HG03103 (cell line): ENCODE results near the gene ZCCHC17.
"Not testable (repeated sequence)": the region's sequence is repeated elsewhere in the genome, so short reads cannot be mapped to it uniquely, and the experiment has no call there.

Experiments used
- ATAC-seq: cut with Tn5 transposase; IDR thresholded peaks from one replicate; pipeline ENCODE4 v1.9.1; 2021; ENCODE audit warnings: low read depth; ENCODE audit not compliant: unreplicated experiment

ZCCHC17 gene

DNA sequence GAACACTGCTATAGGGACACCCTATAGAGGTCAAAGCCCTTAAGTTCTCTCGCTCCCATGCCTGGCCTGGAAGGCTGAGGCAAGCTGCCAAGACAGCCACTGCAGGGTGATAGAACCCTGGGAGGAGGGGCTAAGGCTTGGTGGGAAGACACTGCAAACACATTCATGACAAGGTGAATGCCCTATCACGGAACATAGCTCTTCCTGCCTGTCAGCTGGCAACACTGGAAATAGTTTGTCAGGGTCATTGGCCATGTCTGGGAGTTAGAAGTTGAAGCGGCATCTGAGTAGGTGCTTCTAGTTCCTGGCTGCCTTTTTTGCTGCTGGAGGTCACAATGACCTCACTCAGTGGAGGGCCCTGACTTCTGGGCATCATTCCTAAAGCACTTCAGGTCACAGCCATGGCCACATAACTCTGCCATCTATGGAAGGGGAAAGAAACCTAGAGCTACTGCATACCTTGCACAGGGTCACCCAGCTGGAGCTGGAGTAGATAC lies 71.8 kb downstream of the ZCCHC17 start:
- no peak for ATAC-seq

GRCh38 chr1:31370021-31370420 lies 73.2 kb downstream of the ZCCHC17 start:
- no peak for ATAC-seq

DNA sequence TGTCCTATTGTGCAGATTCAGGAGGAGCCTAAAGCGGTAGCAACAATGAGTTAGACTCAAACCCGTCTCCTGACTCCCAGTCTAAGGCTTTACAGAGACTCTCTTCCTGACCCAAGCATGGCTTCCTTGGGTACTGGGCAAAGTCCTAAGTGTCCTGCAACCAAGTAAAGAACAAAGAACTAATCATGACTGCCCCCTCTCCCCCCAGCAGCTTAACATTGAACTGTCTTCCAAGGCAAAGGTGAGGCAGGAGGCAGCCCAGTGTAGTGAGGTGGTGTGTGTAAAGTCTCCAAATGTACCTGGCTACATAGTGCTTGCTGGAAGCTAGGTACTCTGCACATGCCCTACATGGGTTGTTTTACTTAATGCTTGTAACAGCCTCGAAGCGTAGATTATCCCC lies 73.7 kb downstream of the ZCCHC17 start:
- ATAC-seq: no peak

DNA sequence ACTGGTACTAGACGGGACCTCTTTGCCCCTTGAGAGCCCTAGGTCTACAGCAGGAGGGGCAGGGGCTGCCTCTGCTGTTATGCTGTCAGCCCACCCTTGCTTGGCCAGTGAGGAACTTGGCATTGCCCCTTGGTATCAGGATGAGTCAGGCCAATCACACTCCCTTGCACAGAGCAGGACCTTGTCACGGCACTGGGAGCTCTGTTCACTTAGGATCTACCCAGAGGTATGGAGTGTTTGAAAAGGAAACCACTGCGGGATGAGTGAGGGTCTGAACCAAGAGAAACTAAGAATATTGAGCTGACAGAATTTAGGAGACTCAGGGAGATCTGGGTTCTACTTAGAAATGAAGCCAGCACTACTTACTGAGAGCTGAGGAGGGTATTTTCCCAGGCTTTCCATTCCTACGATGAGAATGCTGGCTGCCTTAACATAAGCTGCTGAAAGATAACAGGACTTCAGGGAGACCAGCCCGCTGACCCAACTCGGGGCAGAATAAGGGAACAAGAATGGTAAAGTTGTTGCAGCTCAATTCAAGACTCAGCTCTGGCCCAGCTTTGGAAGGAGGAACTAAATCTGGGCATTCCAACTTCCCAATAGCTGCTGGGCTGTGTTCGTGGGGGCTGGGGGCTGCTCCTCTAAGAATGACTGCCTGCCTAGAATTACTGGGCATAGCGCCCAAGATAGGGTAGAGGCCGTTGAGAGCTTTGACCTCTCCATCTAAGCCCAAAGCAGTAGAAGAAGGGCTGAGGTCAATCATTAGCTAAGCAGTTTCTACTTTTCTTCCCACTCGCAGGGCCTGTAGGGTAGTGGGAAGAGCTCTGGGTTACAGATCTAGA lies 74.5 kb downstream of the ZCCHC17 start:
- no peak for ATAC-seq

DNA sequence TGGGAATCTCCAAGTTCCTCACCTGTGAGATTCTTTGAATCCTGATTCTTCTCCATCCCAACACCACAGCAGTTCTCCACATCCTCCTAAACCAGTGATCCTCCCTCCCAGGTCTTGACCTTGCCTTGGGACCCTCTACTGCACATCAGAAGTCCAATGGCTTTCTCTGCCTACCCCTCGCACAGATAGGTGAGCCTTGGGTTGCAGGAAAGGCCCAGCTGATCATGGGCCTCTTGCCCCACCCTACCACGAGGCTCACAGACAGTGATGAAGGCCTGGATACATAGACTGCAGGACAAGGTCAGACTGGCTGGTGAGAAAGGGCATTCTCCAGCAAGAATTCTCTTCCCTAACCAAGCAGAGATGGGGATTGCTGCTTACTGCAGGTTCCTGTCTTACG lies 75.2 kb downstream of the ZCCHC17 start:
- ATAC-seq: no peak

DNA sequence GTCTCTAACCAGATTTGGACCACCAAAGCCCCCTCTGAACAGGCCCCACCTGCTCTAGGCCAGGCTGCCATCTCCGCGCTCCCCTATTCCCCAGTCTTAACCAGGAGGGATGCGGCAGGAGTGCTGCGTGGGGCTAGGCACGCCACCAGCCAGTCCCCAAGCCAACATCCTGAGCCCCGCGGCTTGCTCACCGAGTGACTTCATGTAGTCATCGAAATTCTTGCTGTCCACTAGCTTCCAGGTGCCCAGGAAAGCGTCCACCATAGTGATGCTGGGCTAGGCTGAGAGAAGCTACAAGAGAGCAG lies 75.9 kb downstream of the ZCCHC17 start:
- ATAC-seq: no peak

GRCh38 chr1:31373056-31373896 lies 76.4 kb downstream of the ZCCHC17 start, which contains the start of gene FABP3:
Gene FABP3, minus strand, starts transcription at chr1:31373076. Its CDS starts 62 bp downstream, at chr1:31373014.
- ATAC-seq: no peak

GRCh38 chr1:31373897-31374486 lies 77.2 kb downstream of the ZCCHC17 start:
- no peak for ATAC-seq

- ATAC-seq: no peak
Measured at GRCh38 chr1:31374511-31375196, 77.8 kb downstream of the ZCCHC17 start.

- no peak for ATAC-seq
Measured at GRCh38 chr1:31376375-31377134, 79.7 kb downstream of the ZCCHC17 start.

DNA sequence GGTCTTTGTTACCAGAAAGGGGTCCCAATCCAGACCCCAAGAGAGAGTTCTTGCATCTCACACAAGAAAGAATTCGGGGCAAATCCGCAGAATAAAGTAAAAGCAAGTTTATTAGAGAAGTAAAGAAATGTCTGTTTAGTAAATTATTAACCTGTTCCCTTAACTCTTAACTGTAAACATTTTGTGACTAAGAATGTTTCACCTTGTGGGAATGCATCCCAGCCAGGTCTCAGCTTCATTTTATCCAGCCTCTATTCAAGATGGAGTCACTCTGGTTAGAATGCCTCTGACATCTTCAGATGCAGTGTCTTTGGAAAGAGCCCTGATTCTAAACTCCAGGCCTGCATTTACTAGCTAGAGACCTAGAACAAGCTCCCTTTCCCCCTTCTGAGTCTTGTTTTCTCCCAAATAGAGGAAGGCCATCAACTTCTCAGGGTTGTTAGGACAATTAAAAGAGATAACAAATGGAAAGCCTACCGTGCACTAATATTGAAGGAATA lies 80.6 kb downstream of the ZCCHC17 start:
- no peak for ATAC-seq

DNA sequence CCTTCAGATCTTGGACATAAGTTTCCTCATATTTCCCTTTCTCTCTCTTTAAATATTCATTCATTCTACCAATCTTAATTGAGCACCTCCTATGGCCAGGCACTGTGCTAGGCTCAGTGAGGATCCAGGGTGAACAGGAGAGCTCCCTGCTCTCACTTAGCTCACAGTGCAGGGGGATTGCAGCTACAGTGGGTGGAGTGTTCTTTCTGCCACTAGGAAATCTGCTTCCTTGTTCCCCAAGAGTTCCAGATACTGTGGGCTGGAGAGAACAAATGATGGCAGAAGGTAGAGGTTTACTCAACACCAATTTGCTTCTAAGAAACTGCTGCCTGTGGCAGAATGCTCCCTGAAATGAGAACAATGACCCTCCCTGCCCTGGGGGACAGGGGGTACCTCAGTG lies 81.2 kb downstream of the ZCCHC17 start:
- no peak for ATAC-seq

DNA sequence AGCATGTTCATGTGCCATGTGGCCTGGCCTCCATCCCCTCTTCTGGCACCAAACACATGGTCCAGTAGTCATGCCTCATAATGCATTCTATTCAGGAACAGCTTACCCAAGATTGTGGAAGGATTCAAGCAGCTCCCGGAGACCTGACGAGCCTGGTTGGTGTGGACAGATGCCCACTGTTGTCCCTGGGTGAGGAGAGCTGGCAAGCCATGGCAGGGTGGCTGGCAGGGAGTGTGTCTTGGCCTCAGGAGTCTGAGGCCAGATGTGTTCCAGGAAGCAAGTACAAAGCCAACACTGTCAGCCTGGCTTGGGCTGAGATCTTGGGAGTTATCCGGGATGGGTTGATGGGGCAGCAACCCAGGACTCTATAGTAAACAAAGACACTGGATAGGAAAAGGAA lies 83.3 kb downstream of the ZCCHC17 start:
- no peak for ATAC-seq

DNA sequence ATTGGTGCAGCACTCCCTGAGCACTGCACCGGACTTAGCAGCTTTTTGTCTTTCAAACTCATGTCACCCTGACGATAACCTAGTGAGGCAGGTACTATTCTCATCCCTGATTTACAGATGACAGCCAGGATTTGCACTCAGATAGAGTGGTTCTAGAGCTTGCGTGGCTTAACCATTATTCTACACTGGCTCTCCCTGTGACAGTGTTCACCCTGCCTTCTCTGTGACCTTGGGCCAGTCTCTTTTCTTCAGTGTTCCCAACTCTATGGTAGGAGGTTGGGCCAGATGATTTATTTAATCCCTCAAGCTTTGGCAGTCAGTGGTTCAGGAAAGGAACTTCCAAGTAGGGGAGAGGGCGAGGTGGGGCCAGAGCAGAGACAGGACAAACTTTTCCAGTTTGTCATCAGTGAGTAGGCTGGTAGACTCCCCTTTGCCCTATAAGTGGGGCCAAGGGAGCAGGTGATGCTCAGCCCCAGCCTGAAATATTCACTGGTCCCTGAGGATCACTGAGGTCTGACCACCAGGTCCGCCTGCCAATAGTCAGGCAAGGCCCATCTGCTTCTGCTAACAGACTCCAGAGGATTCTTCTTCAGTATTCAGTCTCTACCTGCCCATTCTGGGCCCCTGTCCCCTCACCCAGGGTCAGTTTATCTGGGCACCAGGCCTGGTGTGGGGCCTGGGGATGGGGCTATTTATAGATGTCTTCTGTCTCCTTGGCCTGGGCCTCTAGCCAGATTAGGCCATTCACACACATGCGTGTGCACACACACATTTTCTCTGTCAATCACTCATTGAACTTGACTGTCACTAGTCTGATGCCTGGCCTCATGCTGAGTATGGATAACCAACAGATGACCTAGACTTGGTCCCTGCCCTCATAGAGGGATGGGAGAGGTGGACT lies 84.8 kb downstream of the ZCCHC17 start:
- no peak for ATAC-seq

GRCh38 chr1:31382379-31382989 lies 85.7 kb downstream of the ZCCHC17 start:
- no peak for ATAC-seq

GRCh38 chr1:31383967-31384366 lies 87.1 kb downstream of the ZCCHC17 start:
- no peak for ATAC-seq

DNA sequence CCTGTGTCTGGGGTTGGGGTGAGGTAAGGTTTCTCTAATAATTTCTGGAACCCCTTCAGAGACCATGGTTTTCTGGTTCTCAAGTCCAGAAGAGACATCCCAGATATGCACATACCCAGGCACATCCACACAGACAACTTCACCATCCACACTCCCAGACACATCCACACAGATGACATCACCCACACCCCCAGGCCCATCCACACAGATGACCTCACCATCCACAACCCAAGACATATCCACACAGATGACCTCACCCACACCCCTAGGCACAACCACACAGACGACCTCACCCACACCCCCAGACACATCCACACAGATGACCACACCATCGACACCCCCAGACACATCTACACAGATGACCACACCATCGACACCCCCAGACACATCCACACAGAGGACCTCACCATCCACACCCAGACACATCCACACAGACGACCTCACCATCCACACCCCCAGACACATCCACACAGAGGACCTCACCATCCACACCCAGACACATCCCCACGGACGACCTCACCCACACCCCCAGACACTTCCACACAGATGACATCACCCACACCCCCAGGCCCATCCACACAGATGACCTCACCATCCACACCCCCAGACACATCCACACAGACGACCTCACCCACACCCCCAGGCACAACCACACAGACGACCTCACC lies 89.9 kb downstream of the ZCCHC17 start:
- ATAC-seq: not testable (repeated sequence)

DNA sequence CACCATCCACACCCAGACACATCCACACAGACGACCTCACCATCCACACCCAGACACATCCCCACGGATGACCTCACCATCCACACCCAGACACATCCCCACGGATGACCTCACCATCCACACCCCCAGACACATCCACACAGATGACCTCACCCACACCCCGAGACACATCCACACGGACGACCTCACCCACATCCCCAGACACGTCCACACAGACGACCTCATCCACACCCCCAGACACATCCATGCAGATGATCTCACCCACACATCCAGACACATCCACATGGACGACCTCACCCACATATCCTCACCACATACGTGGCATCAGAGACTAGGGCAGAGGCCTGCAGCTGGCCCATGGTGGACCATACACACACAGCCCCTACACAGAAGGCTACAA lies 90.8 kb downstream of the ZCCHC17 start:
- ATAC-seq: no peak
